ENCODE measurements around the gene CEMP1.
"Not testable (repeated sequence)": the region's sequence is repeated elsewhere in the genome, so short reads cannot be mapped to it uniquely, and the experiment has no call there.

- TF ChIP-seq CTCF (IDR thresholded peaks at IDR 0.05); POLR2AphosphoS5 (IDR thresholded peaks at IDR 0.05; ENCODE audit: low read depth, low read length): not testable (repeated sequence)
These were observed 29.6 kb upstream of the CEMP1 start for GRCh38 chr16:2560798-2561133.

Measured in Panc1 (cell line).